OCI-LY7 (cell line): ENCODE results near the gene SESN3.

Experiments
- EZH2phosphoT487 ChIP-seq: fragments of 200-600 bp; sonication (generic); IDR thresholded peaks from 2 replicates; pipeline ENCODE4 v1.6.1; 2018; ENCODE audit warnings: low read depth, borderline replicate concordance, mild to moderate bottlenecking, mixed run types, antibody characterized with exemption, low read length, moderate library complexity, mixed read lengths
- TF ChIP-seq, protein P1 (sequence below): fragments of 200-600 bp; sonication (generic); conservative IDR thresholded peaks from 2 replicates; pipeline ENCODE4 v1.5.1; 2014; ENCODE audit warnings: mild to moderate bottlenecking, antibody characterized with exemption, low read length, moderate library complexity, mixed read lengths

DNA sequence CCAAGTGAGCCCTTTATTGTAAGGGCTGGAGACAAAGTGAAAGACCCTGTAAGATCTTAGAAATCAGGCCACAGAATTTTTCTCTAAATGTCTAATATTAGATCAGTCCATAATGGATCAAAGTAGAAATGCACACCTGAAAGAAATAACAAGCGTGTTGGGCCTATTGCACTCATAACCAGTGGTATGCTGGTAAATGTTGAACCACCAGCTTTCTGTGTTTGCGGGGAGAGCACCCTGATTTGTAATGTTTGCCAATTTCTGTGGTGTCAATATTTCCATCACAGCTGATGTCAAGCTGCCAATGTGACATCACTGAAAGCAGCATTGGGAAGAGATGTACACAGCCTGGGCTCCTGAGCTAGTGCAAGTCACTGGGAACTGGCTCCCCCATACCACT lies 95.1 kb downstream of the SESN3 start:
- TF ChIP-seq, protein P1, sequence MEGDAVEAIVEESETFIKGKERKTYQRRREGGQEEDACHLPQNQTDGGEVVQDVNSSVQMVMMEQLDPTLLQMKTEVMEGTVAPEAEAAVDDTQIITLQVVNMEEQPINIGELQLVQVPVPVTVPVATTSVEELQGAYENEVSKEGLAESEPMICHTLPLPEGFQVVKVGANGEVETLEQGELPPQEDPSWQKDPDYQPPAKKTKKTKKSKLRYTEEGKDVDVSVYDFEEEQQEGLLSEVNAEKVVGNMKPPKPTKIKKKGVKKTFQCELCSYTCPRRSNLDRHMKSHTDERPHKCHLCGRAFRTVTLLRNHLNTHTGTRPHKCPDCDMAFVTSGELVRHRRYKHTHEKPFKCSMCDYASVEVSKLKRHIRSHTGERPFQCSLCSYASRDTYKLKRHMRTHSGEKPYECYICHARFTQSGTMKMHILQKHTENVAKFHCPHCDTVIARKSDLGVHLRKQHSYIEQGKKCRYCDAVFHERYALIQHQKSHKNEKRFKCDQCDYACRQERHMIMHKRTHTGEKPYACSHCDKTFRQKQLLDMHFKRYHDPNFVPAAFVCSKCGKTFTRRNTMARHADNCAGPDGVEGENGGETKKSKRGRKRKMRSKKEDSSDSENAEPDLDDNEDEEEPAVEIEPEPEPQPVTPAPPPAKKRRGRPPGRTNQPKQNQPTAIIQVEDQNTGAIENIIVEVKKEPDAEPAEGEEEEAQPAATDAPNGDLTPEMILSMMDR: no peak
- TF ChIP-seq EZH2phosphoT487: no peak
